Measurements from ENCODE around the gene MFAP3.

The MFAP3 gene

GRCh38 chr5:154088801-154089200, 50.0 kb downstream of the MFAP3 start:
- Histone ChIP-seq H4K20me1 (ENCODE audit: insufficient read depth) (no peaks in the 10 kb centered on the region), H3K4me1 (ENCODE audit: low read depth, poor library complexity, severe bottlenecking) (no peaks in the 10 kb centered on the region), H3K27me3 (ENCODE audit: insufficient read depth, low read depth) (no peaks in the 10 kb centered on the region), H3K27ac (no peak overlapping the region), H3K9ac (no peak overlapping the region), H3K4me2 (no peak overlapping the region), H3K79me2 (ENCODE audit: insufficient read depth, low read depth) (no peaks in the 10 kb centered on the region), H3K36me3 (ENCODE audit: insufficient read depth) (no peaks in the 10 kb centered on the region), H3K4me3 (IDR thresholded peaks at IDR 0.05; ENCODE audit: insufficient read depth, low read depth, low read length) (no peak overlapping the region), H2AFZ (ENCODE audit: low read depth) (no peak overlapping the region)
- no peak for TF ChIP-seq CTCF (conservative IDR thresholded peaks at IDR 0.05; ENCODE audit: low read depth, low read length)

- no peak for TF ChIP-seq CTCF (conservative IDR thresholded peaks at IDR 0.05; ENCODE audit: low read depth, low read length)
- H3K36me3 ChIP-seq (ENCODE audit: insufficient read depth), result no peaks in the 10 kb centered on the region
- no peaks in the 10 kb centered on the region for H3K27me3 ChIP-seq (ENCODE audit: insufficient read depth, low read depth)
- H3K4me1 ChIP-seq (ENCODE audit: low read depth, poor library complexity, severe bottlenecking), result no peaks in the 10 kb centered on the region
- no peak overlapping the region for H3K27ac ChIP-seq
- H2AFZ ChIP-seq (ENCODE audit: low read depth), result no peak overlapping the region
- no peak overlapping the region for H3K4me2 ChIP-seq
- no peaks in the 10 kb centered on the region for H3K79me2 ChIP-seq (ENCODE audit: insufficient read depth, low read depth)
- H4K20me1 ChIP-seq (ENCODE audit: insufficient read depth), result no peaks in the 10 kb centered on the region
- no peak overlapping the region for H3K9ac ChIP-seq
- no peak overlapping the region for H3K4me3 ChIP-seq (IDR thresholded peaks at IDR 0.05; ENCODE audit: insufficient read depth, low read depth, low read length)
Measured at GRCh38 chr5:154090656-154091055, 51.9 kb downstream of the MFAP3 start.

DNA sequence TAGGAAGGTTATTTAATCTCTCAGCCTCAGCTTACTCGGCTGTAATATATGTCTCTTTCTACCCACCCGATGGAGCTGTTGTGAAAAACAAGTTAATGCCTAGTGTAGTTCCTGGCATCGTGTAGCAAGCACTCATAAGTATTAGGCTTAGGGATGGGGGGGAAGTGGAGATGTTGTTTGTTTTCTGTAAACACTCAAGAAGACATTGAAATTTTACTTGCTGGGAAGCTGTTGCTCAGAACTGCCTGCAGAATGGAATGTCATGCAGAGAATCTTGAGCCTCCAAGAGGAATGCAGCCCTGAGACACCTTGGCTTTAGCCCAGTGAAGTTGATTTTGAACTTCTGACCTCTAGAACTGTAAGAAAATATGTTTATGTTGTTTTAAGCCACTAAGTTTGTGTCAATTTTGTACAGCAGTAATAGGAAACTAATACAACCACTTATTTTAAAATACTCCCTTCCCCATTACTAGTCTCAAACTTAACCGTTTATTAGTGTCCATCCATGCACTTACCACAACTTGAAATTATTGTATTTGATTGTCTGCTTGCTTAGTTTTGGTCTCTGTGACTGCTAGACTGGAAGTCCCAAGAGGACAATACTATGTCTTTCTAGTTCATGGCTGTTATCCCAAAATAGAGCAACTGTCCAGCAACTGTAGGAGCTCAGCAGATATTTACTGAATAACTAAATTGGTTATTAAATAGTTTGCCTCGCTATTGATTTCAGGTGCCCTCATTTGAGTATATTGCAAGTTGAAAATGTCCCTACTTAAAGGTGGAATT, 53.8 kb downstream of the MFAP3 start:
- Histone ChIP-seq H3K36me3 (ENCODE audit: insufficient read depth) (no peaks in the 10 kb centered on the region), H3K4me2 (no peak overlapping the region), H3K79me2 (ENCODE audit: insufficient read depth, low read depth) (no peaks in the 10 kb centered on the region), H3K27me3 (ENCODE audit: insufficient read depth, low read depth) (no peaks in the 10 kb centered on the region), H3K4me3 (IDR thresholded peaks at IDR 0.05; ENCODE audit: insufficient read depth, low read depth, low read length) (no peak overlapping the region), H3K9ac (no peak overlapping the region), H3K27ac (no peak overlapping the region), H3K4me1 (ENCODE audit: low read depth, poor library complexity, severe bottlenecking) (no peaks in the 10 kb centered on the region), H4K20me1 (ENCODE audit: insufficient read depth) (no peaks in the 10 kb centered on the region), H2AFZ (ENCODE audit: low read depth) (no peak overlapping the region)
- TF ChIP-seq CTCF (conservative IDR thresholded peaks at IDR 0.05; ENCODE audit: low read depth, low read length), result no peak

DNA sequence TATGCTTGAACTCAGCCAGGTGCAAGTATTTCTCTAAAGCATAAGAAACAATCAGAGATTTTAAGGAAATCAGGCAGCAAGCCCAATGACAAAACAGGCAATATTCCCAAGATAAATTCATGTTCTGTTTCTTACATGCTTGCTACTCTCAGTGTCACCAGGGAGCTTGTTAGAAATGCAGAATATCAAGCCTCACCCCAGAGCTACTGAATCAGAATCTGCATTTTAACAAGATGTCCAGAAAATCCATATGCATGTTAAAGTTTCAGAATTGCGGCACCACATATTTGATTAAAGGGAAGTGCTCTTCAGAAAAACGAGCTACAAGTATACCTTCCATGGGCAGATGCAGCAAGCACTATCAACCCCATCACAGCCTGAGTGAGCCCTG, 54.4 kb downstream of the MFAP3 start:
- Histone ChIP-seq H3K79me2 (ENCODE audit: insufficient read depth, low read depth) (no peaks in the 10 kb centered on the region), H3K9ac (no peak overlapping the region), H3K36me3 (ENCODE audit: insufficient read depth) (no peaks in the 10 kb centered on the region), H2AFZ (ENCODE audit: low read depth) (no peak overlapping the region), H3K4me3 (IDR thresholded peaks at IDR 0.05; ENCODE audit: insufficient read depth, low read depth, low read length) (no peak overlapping the region), H3K4me1 (ENCODE audit: low read depth, poor library complexity, severe bottlenecking) (no peaks in the 10 kb centered on the region), H3K27me3 (ENCODE audit: insufficient read depth, low read depth) (no peaks in the 10 kb centered on the region), H3K4me2 (no peak overlapping the region), H3K27ac (no peak overlapping the region), H4K20me1 (ENCODE audit: insufficient read depth) (no peaks in the 10 kb centered on the region)
- TF ChIP-seq CTCF (conservative IDR thresholded peaks at IDR 0.05; ENCODE audit: low read depth, low read length), result no peak
